Non-pigmented ciliary epithelial cell (primary cell): ENCODE measurements around the gene ATXN7L1.
"Not testable (repeated sequence)": the region's sequence is repeated elsewhere in the genome, so short reads cannot be mapped to it uniquely, and the experiment has no call there.

Source experiments
- DNase-seq: peaks from one replicate; pipeline ENCODE4 v3.0.0-alpha.2; 2010; ENCODE audit warnings: low read depth

Gene ATXN7L1

GRCh38 chr7:105613611-105614330, 262.6 kb downstream of the ATXN7L1 start:
- no peak for DNase-seq

- no peak for DNase-seq
Observed at GRCh38 chr7:105612806-105613205, 263.6 kb downstream of the ATXN7L1 start.

GRCh38 chr7:105611856-105612775, 264.3 kb downstream of the ATXN7L1 start:
- no peak for DNase-seq

- DNase-seq, result no peak
Observed at GRCh38 chr7:105610165-105610930, 266.1 kb downstream of the ATXN7L1 start.

GRCh38 chr7:105602325-105603305, 273.8 kb downstream of the ATXN7L1 start:
- DNase-seq, result no peak

GRCh38 chr7:105600720-105601550, 275.5 kb downstream of the ATXN7L1 start:
- no peak for DNase-seq

- no peak for DNase-seq
Observed at GRCh38 chr7:105599551-105599950, 276.8 kb downstream of the ATXN7L1 start.

GRCh38 chr7:105599080-105599479, 277.3 kb downstream of the ATXN7L1 start:
- not testable (repeated sequence) for DNase-seq

- no peak for DNase-seq
Observed at GRCh38 chr7:105596866-105597265, 279.5 kb downstream of the ATXN7L1 start.

GRCh38 chr7:105594034-105594433, 282.4 kb downstream of the ATXN7L1 start:
- DNase-seq, result no peak

GRCh38 chr7:105591522-105591921, 284.9 kb downstream of the ATXN7L1 start:
- DNase-seq, result no peak

- no peak for DNase-seq
Observed at GRCh38 chr7:105590793-105591192, 285.6 kb downstream of the ATXN7L1 start.

- peak; percentile 32 for DNase-seq
Observed at GRCh38 chr7:105589356-105590077, 286.9 kb downstream of the ATXN7L1 start.

GRCh38 chr7:105587909-105588635, 288.3 kb downstream of the ATXN7L1 start:
- no peak for DNase-seq

- DNase-seq, result no peak
Observed at GRCh38 chr7:105585850-105586500, 290.4 kb downstream of the ATXN7L1 start.

GRCh38 chr7:105584165-105584564, 292.2 kb downstream of the ATXN7L1 start:
- no peak for DNase-seq

GRCh38 chr7:105583061-105583460, 293.3 kb downstream of the ATXN7L1 start:
- DNase-seq, result no peak

- DNase-seq, result no peak
Observed at GRCh38 chr7:105581066-105581811, 295.2 kb downstream of the ATXN7L1 start, which contains the start of gene EFCAB10. Gene EFCAB10 (minus strand): TSS chr7:105581493. CDS start chr7:105581463, 30 bp downstream.
